Measurements from ENCODE around the gene ERMAP. TPM values are rescaled to one million over a fixed set of nuclear protein-coding genes. Genes with fewer than 3 reads are reported as not detected.

The ERMAP gene
- total and polyA plus RNA-seq, 2 of the 8 experiments (the other 6 are each of a cell fraction or from before 2014, with no cell fraction given) = 2.5 to 3.9 TPM

- TF ChIP-seq CHD7 (IDR thresholded peaks at IDR 0.05; ENCODE audit: insufficient replicate concordance, low read length) (no peak), CTCF (IDR thresholded peaks at IDR 0.05; ENCODE audit: control extremely low read depth in 1 of 3, insufficient read depth in 1 of 3, low read depth in 1 of 3, low read length in 3 of 3) (no peak), SP4 (IDR thresholded peaks at IDR 0.05; ENCODE audit: low read length) (no peak), ATF3 (IDR thresholded peaks at IDR 0.05; ENCODE audit: insufficient read depth, low read depth, low read length) (no peak), TAF7 (optimal IDR thresholded peaks at IDR 0.05; ENCODE audit: borderline replicate concordance, low read depth, low read length) (no peak), CEBPB (IDR thresholded peaks at IDR 0.05; ENCODE audit: low read depth, low read length) (no peak), EP300 (IDR thresholded peaks at IDR 0.05; ENCODE audit: borderline replicate concordance in 1 of 2, low read depth in 2 of 2, low read length in 2 of 2) (no peak)
These were observed 9.8 kb upstream of the ERMAP start (continued) for GRCh38 chr1:42807056-42807668.

All from H1 (cell line).